Measurements from ENCODE around the gene SORL1-AS1.
"Not testable (repeated sequence)": the region's sequence is repeated elsewhere in the genome, so short reads cannot be mapped to it uniquely, and the experiment has no call there.

Gene SORL1-AS1

DNA sequence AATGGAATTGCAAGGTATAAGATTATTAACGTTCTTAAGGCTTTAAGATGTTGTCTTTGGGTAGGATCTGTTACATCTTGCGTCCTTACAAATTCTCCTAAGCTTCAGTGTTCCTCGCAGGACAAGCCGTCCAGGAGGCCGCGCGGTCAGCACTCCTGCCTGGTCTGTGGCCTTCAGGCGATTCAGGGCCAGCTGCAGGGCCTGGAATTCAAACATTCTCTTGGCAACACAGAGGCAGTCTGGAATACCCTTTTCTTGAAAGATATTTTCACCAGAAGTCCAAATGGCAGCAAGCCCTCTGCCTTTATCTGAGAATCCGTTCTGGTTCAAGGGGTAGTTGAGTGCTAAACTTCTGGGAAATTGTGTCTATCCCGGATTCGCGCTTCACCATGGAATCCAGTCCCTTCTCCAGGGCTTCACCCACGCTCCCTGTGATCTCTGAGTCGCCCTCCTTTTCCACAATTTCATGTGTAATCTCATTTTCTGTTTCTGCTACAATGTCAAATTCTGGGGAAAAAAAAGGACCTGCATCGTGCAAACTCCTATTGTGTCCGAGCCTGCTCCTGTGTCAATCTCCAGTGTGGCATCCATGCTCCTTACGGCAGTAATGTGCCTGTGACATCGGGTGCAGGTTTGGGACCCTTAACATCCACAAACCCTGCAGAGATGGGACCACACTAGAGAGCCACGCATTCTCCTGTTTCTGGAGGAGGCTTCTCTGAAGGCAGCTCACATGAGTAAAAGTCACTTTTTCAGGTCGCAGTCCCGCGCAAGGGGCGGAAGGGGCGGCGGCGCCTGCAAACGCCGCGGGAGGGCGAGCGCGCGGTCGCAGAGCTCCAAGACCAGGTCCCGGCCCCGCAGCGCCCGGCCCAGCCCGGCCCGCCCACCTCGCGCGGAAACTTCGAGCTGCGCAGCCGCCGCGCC, 26.0 kb downstream of the SORL1-AS1 start:
- peak; percentile 43 for DNase-seq

DNA sequence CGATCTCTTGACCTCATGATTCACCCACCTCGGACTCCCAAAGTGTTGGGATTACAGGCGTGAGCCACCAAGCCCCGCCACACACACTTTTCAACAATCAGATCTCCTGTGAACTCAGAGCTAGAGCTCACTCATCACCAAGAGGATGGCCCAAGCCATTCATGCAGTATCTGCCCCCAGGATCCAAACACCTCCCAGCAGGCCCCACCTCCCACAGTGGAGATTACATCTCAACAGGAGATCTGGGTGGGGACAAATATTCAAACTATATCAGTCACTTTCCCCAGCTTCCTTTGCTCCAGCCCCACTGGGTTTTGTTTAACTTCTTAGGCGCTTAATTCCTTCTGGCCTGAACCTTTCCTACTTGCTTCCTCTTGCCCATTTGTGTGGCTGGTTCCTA, 26.9 kb downstream of the SORL1-AS1 start:
- no peak for DNase-seq

DNA sequence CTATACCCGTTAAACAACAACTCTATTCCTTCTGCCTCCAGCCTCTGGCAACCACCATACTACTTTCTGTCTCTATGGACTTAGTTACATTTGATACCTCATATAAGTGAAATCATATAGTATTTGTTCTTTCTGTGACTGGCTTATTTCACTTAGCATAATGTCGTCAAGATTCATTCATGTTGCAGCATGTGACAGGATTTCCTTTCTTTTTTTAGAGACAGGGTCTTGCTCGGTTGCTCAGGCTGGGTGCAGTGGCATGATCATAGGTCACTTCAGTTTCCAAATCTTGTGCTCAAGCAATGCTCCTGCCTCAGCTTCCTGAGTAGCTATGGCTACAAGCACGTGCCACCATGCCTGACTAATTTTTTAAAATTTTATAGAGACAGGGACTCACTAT, 30.1 kb downstream of the SORL1-AS1 start:
- DNase-seq, result no peak

DNA sequence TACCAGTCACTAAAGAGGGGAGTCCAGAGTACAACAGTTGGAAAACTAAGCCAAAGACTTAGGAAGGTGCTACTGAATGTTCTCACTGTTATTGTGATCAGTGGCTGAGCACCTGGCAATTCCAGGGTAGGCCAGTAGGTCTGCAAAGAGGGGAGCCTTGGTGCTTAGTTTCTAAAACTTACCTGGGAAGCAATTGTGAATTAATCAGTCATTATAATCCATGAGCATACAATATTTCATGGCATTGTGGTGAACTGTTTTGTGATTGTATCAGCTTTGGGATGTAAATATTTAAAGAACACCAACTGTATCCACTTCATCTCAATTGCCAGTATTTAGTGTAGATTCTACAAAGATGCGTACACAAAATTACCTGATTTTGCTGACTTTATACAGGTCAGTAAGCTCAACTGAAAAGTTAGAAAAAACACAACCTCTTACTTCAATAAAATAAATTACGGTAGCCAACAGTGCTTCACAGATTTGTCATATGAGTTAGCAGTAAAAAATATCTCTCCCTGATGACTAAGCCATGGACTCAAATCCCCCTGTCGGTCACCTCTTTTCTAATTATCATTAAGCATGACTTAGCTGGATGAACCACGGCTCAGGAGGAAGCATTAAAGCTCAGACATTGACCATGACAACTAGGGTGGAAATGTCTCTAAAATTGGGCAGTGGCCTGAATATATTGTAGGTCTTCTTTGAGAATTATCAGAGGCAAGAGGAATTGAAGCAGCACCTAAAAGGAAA, 31.4 kb downstream of the SORL1-AS1 start:
- no peak for DNase-seq

DNA sequence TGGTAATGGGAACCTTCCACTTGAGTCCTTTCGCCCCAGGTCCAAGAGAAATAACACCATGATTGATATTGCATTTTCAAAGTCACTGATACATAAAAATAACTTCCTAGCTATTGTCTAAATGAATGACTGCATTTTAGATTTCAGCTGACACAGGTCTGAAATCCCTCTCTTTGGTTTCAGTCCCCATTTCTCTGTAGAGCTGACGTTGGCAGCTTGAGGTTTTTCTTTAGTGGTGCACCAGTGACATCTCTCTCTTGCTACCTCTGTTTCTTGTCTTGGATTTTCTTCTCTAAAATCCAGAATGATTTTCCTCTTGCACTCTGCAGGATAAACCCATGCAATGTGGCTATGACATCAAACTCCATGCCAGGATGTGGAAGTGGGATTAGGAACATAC, 32.4 kb downstream of the SORL1-AS1 start:
- DNase-seq, result no peak

DNA sequence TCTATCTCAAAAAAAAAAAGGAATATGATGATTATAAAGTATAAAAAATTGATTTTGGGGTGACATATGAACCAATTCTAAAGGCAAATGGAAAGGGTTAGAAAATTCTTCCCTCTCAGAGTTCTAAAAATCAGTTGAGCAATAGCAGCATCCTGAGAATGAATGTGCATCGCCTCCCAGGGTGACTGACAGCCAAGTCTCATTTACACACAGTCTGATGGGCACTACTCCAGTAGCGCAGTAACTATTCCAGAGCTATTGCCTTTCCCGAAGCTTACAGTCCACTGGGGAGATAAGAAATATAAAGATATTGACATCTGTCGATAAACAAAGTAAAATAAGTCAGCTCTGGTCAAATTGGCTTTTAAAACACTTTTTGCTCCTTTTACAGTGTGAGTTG, 32.9 kb downstream of the SORL1-AS1 start:
- no peak for DNase-seq

DNA sequence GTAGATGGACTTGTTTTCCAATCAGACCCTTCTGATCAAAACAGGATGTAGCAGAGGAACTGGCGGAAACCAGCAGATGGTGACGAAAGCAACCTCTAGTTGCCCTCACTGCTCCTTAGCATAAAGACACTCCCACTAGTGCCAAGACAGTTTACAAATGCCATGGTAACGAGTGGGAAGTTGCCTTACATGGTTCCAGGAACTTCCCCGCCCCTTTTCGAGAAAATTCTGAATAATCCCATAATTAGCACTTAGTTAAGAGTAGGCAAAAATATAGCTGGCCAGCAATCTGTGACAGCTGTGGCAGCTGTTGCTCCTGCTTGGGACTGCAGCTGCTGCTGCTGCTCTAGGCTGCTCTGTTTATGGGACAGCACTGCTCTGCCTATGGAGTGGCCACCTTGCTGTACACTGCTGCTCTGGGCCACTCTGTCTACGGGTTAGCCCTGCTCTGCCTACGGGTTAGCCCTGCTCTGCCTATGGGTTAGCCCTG, 34.1 kb downstream of the SORL1-AS1 start:
- peak; percentile 9 for DNase-seq

DNA sequence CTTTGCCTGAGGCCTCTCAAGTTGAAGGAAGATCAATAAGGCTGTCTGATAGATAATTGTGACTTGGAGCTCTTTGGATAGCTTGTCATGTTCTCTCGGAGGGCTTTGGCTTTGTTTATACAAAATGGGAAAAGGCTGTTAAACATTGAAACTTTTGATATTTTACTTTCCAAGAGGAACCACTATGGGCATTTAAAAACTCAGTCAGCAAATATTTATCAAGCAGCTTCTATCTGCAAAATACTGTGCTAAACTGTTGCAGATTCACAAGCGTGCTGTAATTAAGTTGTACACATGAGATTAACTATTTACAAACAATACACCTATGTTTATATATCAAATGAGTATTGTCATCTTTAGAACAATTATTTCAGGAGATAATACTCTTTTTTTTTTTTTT, 35.2 kb downstream of the SORL1-AS1 start:
- DNase-seq, result no peak

DNA sequence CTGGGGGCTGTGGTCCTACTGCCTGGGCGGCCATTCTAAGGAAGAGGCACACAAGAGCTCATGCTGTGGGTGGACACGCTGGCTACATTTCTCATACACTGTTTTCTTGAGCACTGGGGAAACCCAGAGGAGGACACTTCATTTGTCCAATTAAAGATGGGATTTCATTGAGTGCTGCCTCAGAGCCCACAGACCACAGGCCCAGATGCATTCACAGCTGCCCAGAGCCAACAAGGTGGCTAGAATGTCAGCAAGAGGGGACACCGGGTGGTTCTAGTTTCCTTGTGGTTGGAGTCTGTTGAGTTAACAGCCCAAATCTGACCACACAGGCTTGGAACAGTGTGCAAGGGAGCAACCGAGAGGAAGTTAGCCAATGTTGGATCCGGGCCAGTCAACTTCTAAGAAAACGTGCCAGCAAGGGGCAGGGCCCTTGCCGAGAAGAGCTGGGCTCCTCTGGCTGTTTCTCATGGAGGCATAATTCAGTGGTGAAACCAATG, 35.7 kb downstream of the SORL1-AS1 start:
- DNase-seq, result peak; percentile 8

DNA sequence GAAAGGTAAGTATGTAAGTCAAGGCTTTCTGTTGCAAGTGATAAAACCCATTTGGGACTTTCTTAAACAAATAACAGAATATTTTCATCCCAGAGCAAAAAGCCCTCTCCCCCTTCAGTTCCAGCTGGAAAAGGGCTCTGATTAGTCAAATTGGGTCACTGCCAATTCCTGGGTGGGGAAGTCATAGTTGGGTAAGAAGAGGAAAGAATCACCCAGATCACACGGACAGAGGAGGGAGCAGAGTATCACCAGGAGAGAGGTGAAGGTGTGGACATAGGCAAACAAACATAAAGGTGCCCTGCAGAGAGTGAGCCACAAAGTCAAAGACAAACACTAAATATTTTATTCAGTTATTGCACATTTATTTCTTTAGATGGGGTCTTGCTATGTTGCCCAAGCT, 36.9 kb downstream of the SORL1-AS1 start:
- no peak for DNase-seq

DNA sequence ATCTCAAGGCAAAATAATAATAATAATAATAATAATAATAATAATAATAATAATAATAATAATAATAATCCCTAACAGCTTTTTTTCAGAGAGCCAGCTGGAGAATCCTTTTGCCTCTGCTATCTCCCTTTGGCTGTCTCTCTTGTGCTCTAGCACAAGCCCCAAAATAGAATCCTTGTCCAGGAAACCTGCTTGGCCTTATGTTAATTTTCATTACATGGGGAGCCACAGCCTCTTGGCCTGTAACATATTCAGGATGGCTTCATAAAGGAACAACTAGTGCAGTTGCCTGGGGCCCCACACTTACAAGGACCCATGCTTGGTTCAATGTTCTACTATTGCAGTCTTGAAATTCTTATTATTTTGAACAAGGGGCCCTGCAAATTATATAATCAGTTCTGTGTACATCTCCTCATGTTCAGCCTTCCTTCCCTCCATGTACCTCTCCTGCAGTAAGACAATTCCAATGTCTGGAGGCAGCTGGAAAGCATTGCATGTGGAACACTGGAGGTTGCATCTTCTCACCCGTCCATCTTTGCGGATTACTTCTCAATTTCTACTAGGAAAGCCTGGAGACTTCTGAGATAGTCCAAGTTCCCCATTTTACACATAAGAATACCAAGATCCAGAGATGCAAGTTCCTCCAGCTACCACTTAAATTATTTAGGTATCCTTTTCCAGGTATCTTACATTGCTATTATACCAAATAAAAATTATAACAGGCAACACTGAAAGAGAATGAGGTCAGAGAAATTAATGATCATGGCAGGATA, 38.4 kb downstream of the SORL1-AS1 start:
- DNase-seq, result no peak

DNA sequence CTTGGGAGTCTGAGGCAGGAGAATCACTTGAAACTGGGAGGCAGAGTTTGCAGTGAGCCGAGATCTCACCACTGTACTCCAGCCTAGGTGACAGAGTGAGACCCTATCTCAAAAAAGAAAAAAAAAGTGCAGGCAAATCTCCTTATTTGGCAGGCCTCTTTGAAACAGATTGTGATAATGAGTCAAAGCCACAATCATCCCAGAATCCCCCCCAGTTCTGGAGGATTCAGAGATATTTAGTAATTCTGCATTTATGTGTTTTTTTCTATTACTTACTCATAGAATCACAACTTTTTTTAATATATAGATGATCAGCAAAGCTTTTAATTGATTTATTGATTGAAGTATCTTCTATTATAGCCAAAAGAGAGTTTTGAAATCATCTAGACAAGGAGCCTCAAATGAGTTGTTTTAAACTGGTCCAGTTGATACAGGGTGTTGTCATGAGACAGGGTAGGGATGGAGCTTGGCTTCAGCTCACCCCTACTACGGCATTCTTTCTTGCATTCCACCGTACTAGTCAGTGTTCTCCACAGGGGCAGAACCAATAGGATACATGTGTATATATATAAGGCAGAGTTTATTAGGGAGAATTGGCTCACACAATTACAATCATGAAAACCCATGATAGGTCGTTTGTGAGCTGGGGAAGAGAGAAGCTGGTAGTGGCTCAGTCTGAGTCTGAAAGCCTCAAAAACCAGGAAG, 39.9 kb downstream of the SORL1-AS1 start:
- DNase-seq, result no peak

DNA sequence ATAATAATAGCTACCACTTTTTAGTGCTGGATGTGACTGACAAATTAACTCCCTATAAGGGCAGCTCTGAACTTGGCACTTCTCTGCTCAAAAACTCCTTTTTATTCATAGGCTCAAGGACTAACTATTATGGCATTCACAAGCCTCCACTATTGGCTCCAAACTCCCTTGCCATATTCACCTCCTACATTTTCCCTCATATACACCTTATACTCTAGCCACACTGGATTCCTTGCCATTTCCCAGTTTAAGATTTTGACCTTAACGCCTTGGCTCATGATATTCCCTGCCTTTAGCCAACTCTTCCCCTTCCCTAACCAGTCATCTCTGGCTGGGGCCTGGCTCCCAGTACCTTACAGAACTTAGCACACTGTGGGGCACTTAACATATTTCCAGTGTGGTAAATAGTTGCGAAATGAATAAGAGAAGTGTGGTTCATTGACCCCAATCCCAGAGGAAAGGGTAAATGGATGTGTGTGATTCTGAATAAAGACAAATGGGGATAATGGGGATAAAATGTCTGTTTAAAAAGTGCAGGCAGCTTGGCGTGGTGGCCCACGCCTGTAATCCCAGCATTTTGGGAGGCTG, 40.7 kb downstream of the SORL1-AS1 start:
- DNase-seq, result no peak

DNA sequence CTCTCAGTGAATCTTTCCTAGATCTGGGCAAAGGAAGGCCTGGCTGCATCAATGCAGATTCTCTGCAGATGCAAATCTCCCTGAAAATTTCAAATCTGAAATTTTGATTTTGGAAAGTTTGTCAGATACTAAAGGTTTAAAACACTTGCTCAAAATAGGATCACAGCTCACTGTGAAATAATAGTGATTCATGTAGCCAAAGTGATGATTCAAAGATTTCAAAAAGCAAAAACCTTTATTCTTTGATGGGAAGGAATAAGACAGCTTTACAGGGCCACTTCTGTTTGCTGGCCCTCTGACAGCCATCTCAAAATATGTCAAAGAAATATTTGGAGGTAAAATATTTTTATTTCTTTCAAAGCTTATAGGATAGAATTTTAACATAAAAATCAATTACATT, 41.4 kb downstream of the SORL1-AS1 start:
- not testable (repeated sequence) for DNase-seq

DNA sequence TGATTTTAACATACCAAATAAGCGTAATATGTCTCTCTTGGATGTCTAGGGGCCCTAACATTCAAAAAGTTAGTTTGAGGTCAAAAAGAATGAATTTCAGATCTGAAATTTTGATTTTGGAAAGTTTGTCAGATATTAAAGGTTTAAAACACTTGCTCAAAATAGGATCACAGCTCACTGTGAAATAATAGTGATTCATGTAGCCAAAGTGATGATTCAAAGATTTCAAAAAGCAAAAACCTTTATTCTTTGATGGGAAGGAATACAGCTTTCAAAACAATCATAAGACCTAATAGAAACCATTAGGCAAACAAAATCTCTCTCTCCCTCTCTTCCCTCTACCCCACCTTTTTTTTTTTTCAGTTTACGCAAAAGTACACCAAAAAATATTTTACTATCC, 42.7 kb downstream of the SORL1-AS1 start:
- DNase-seq, result not testable (repeated sequence)

DNA sequence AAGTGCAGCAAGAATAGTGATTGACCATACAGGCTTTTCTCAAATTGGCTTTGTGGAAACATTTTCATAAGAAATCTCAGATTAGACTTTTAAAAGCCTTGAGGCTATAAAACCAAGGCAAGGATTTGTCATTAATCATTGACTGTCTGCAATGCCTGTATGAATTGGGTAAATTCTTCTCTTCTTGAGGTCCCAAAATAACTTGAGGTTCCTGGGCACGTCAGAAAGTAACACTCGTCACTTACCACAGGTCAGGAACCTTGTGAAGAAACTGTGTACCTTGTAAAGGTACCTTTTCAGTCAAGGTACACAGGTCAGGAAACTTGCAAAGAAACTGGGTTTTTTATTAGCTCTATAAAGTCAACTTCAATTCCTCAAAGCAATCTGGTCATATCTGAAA, 43.9 kb downstream of the SORL1-AS1 start:
- DNase-seq, result no peak

DNA sequence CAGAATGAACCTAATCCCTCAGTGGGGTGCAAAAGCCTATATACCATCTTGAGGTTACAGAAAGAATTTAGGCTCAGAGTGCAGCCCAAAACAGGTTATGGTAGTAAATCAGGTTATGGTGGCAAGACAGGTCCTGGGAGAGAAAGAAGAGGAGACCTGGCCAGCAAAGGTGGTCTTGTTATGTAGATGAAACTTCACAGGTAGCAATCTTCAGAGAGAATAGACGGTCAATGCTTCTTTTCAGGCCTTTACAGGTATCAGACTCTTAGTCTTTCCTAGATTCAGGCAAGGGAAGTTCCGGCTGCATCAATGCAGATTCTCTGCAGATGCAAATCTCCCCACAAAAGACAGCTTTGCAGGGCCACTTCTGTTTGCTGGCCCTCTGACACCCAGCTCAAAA, 46.5 kb downstream of the SORL1-AS1 start:
- DNase-seq, result no peak

DNA sequence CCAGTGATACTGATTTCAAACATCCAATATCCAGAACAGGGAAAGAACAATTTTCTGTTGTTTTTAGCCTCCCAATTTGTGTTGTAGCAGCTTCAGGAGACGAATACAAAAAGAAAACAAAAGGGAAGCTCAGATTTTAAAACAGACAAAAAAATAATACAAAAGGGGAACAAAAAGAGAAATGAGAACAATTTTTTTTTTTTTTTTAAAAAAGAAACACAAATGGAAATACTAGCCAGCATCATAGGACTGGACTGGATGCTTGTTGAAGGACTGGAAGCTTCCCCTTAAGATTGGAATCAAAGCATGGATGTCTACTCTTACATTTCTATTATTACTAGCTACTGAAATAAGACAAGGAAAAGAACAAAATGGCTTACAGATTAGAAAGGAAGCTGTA, 47.1 kb downstream of the SORL1-AS1 start:
- DNase-seq, result no peak

DNA sequence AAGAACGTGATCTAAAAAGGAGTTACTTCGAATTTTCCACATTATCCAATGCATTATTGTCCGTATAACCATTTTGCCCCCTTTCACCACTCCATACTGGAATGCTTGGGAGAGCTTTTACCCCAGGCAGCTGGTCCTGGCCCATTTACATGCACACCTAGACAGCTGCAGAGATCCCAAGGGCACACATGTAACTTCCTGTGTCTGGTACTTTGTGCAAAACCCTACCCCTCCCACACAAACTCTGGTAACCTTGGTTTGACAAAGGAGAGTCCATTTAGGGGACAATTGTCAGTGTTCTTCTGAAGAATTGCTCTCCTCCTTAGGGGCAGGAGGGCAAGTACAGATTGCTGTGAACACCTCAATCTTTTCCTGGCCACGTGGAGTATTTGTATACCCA, 58.0 kb downstream of the SORL1-AS1 start:
- DNase-seq, result no peak

DNA sequence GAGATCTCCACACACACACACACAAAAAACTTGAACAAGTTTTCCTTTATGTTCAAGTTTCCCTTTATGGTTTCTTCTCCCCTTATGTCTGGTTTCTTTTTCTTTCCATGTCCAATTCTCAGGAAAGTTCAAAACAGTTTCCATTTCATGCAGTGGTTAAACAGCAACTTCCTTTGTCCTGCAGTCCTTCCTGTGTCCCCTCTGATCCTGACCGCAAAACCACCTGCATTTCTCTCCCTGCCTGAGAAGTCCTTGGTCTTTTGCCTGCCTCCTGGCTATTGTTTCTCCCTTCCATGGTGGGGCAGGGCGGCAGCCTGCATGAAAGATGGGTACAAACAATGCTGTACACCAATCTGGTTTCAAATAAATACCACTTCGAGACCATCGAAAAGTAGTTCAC, 58.9 kb downstream of the SORL1-AS1 start:
- no peak for DNase-seq

DNA sequence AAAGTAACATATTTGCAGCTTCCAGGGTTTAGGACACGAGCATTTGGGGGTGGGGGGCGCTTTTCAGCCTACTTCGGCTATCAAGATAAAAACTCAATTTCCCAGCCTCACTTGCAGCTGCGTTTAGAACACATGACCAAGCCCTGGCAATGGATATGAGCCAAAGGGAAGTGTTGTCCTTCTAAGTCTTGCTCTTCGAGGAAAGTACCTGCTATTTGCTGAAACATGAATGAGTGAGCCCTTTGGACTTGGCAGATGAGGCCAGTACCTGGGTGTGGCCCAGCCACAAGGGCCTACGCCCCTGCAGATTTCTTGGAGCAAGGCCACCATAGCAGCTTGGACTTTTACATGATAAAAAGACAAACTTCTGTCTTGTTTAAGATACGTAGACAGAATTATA, 60.9 kb downstream of the SORL1-AS1 start:
- no peak for DNase-seq

DNA sequence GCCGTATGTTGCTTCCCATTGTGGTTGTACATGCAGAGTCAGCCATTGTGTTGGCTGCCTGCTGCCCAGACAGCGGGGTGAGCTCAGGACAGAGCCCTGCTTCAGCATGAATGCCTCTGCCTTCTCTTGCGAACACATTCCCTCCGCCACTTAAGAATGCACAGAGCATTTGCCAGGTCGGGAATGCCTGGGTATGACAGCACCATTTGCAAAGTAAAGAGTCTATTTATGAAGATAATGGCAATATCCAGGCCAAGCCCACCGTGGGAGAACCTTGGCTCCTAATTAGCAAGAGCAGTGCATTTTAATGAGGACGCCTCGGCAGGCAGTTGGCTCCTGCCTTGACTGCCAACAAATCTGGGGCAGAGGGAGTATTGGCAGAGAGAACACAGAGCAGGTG, 63.1 kb downstream of the SORL1-AS1 start:
- no peak for DNase-seq

All from activated gamma-delta T cell treated with Interleukin-2 at 50 U/mL for 16 hours (primary cell).